ENCODE data around the gene HSP90AB1.

Gene HSP90AB1

DNA sequence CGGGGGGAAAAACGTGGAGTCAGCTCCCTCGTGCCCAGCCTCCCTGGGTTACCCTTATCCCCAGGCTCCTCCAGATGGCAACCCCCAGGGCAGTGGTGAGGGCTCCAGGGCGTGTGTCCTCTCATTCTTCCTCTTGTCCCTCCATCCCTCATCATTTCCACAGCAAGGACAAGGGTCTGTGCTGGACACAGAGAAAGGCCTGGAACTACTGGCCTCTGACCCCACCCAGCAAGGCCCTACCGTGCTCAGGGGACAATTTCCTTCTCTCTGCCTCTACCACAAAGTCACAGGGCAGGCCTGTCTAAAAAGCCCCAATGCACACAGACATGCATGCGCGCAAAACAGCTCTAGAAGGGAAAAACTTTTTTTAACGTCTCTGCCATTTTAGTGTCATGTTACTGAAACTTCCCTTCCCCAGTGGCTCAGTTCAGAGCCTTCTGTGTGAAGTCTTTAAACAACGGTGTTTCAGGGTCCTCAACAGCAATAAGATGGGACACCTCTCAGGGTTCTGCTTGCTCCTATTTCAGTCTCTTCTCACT, 11.5 kb downstream of the HSP90AB1 start (continued):
- TF ChIP-seq, protein P1, sequence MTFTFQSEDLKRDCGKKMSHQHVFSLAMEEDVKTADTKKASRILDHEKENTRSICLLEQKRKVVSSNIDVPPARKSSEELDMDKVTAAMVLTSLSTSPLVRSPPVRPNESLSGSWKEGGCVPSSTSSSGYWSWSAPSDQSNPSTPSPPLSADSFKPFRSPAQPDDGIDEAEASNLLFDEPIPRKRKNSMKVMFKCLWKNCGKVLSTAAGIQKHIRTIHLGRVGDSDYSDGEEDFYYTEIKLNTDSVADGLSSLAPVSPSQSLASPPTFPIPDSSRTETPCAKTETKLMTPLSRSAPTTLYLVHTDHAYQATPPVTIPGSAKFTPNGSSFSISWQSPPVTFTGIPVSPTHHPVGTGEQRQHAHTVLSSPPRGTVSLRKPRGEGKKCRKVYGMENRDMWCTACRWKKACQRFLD (tag by site-specific recombination; IDR thresholded peaks at IDR 0.05): no peak

DNA sequence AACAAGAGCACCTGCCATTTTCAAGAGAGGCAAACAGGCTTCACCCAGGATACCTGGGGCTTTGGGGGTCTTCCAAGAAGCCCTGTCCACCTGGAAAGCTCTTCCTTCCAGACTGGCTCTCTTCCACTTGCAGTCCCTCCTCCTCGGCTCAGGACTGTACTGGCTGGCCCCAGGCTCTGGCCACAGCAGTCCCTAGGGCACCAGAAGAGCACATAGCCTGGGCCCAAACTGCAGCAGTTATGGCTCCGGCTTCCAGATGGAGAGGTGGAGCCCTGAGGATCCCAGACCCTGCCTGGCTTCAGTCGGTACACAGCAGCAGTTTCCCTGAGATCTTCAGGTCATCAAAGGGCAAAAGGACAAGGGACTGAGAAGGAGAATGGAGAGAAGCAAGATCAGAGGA, 12.0 kb downstream of the HSP90AB1 start:
- no peaks in the 10 kb centered on the region for H3K9me3 ChIP-seq (ENCODE audit: control insufficient read depth, insufficient read depth, low read depth, low read length)
- ChIA-PET POLR2A (no interaction called here), CTCF (interaction anchor here (0.6 to 1.0 kb wide), 2 partner anchors 56 to 61 kb away, joined by 3 read pairs; no protein-coding TSS in a partner anchor)
- no peak overlapping the region for H3K4me3 ChIP-seq (ENCODE audit: low read depth, low read length)
- peaks cover 0 to 51% of the 10 kb centered on the region in 2 experiments; a peak in 1 of 3 replicates for H3K36me3 ChIP-seq (ENCODE audit: control insufficient read depth in 2 of 2, insufficient read depth in 1 of 2, low read length in 2 of 2)
- TF ChIP-seq, protein P1 (tag by site-specific recombination; IDR thresholded peaks at IDR 0.05): no peak
- no peak for TF ChIP-seq RBAK (tag by site-specific recombination; IDR thresholded peaks at IDR 0.05)
- no peak for TF ChIP-seq ZNF571 (tag by site-specific recombination; IDR thresholded peaks at IDR 0.05)
- no peak for TF ChIP-seq ZBTB20 (tag by site-specific recombination; IDR thresholded peaks at IDR 0.05)
- no peak for TF ChIP-seq KLF8 (tag by site-specific recombination; IDR thresholded peaks at IDR 0.05)
- no peak for TF ChIP-seq ZNF184 (tag by site-specific recombination; IDR thresholded peaks at IDR 0.05)
- TF ChIP-seq, protein P2, sequence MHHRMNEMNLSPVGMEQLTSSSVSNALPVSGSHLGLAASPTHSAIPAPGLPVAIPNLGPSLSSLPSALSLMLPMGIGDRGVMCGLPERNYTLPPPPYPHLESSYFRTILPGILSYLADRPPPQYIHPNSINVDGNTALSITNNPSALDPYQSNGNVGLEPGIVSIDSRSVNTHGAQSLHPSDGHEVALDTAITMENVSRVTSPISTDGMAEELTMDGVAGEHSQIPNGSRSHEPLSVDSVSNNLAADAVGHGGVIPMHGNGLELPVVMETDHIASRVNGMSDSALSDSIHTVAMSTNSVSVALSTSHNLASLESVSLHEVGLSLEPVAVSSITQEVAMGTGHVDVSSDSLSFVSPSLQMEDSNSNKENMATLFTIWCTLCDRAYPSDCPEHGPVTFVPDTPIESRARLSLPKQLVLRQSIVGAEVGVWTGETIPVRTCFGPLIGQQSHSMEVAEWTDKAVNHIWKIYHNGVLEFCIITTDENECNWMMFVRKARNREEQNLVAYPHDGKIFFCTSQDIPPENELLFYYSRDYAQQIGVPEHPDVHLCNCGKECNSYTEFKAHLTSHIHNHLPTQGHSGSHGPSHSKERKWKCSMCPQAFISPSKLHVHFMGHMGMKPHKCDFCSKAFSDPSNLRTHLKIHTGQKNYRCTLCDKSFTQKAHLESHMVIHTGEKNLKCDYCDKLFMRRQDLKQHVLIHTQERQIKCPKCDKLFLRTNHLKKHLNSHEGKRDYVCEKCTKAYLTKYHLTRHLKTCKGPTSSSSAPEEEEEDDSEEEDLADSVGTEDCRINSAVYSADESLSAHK (tag by site-specific recombination; IDR thresholded peaks at IDR 0.05): no peak
- no peak for TF ChIP-seq ZNF37A (tag by site-specific recombination; IDR thresholded peaks at IDR 0.05)
- no peaks in the 10 kb centered on the region for H3K4me1 ChIP-seq (ENCODE audit: control insufficient read depth, insufficient read depth, low read length)
- H3K27ac ChIP-seq (ENCODE audit: extremely low read depth, low read depth, low read length): no peak overlapping the region

DNA sequence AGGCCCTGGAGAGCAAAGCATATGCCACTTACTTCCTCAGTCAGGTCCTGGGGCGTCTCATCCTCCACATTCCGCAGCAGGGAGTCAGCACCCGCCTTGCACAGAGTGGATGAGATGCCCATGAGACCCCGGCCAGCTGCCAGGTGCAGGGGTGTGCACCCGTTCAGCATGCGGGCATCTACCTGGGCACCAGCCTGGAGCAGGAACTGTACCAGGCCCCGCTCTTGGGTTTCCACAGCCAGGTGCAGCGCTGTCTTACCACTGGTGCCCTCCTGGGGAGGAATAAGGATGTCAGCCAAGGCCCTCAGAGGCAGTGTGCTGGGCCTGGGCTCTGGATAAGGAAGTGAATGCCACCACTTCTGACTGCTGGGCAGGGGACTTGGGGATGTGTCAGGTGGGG, 13.1 kb downstream of the HSP90AB1 start:
- Histone ChIP-seq H3K4me3 (ENCODE audit: low read depth, low read length) (no peak overlapping the region), H3K9me3 (ENCODE audit: control insufficient read depth, insufficient read depth, low read depth, low read length) (no peaks in the 10 kb centered on the region), H3K27ac (ENCODE audit: extremely low read depth, low read depth, low read length) (no peak overlapping the region), H3K36me3 (ENCODE audit: control insufficient read depth in 2 of 2, insufficient read depth in 1 of 2, low read length in 2 of 2) (peaks cover 0 to 40% of the 10 kb centered on the region in 2 experiments; a peak in 1 of 3 replicates), H3K4me1 (ENCODE audit: control insufficient read depth, insufficient read depth, low read length) (peaks cover 4% of the 10 kb centered on the region; the same call in 1 of the 2 replicates)
- ChIA-PET CTCF (no interaction called here), POLR2A (interaction anchor here (0.7 kb wide), 1 partner anchor 13 kb away, joined by 3 read pairs; the partner anchor contains the start of gene HSP90AB1)
- TF ChIP-seq GLI2 (tag by site-specific recombination; IDR thresholded peaks at IDR 0.05; ENCODE audit: borderline replicate concordance, low read depth): no peak
- TF ChIP-seq, protein P3, sequence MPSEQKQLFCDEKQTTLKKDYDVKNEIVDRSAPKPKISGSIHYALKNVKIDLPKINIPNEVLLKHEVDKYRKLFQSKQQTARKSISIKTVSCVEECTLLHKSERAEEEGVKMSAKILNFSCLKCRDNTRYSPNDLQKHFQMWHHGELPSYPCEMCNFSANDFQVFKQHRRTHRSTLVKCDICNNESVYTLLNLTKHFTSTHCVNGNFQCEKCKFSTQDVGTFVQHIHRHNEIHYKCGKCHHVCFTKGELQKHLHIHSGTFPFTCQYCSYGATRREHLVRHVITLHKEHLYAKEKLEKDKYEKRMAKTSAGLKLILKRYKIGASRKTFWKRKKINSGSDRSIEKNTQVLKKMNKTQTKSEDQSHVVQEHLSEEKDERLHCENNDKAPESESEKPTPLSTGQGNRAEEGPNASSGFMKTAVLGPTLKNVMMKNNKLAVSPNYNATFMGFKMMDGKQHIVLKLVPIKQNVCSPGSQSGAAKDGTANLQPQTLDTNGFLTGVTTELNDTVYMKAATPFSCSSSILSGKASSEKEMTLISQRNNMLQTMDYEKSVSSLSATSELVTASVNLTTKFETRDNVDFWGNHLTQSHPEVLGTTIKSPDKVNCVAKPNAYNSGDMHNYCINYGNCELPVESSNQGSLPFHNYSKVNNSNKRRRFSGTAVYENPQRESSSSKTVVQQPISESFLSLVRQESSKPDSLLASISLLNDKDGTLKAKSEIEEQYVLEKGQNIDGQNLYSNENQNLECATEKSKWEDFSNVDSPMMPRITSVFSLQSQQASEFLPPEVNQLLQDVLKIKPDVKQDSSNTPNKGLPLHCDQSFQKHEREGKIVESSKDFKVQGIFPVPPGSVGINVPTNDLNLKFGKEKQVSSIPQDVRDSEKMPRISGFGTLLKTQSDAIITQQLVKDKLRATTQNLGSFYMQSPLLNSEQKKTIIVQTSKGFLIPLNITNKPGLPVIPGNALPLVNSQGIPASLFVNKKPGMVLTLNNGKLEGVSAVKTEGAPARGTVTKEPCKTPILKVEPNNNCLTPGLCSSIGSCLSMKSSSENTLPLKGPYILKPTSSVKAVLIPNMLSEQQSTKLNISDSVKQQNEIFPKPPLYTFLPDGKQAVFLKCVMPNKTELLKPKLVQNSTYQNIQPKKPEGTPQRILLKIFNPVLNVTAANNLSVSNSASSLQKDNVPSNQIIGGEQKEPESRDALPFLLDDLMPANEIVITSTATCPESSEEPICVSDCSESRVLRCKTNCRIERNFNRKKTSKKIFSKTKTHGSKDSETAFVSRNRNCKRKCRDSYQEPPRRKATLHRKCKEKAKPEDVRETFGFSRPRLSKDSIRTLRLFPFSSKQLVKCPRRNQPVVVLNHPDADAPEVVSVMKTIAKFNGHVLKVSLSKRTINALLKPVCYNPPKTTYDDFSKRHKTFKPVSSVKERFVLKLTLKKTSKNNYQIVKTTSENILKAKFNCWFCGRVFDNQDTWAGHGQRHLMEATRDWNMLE (tag by site-specific recombination; conservative IDR thresholded peaks at IDR 0.05; ENCODE audit: low read depth): no peak
- TF ChIP-seq, protein P4, sequence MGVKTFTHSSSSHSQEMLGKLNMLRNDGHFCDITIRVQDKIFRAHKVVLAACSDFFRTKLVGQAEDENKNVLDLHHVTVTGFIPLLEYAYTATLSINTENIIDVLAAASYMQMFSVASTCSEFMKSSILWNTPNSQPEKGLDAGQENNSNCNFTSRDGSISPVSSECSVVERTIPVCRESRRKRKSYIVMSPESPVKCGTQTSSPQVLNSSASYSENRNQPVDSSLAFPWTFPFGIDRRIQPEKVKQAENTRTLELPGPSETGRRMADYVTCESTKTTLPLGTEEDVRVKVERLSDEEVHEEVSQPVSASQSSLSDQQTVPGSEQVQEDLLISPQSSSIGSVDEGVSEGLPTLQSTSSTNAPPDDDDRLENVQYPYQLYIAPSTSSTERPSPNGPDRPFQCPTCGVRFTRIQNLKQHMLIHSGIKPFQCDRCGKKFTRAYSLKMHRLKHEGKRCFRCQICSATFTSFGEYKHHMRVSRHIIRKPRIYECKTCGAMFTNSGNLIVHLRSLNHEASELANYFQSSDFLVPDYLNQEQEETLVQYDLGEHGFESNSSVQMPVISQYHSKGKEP (tag by site-specific recombination; IDR thresholded peaks at IDR 0.05): no peak
